Psoas muscle (tissue), 8 donors: ENCODE results near the gene ZIC2. TPM values are rescaled to one million over a fixed set of nuclear protein-coding genes. Genes with fewer than 3 reads are reported as not detected.
"Not testable (repeated sequence)": the region's sequence is repeated elsewhere in the genome, so short reads cannot be mapped to it uniquely, and the experiment has no call there.

Source experiments
- ATAC-seq, 4 donors: fragments of 200-7000 bp; cut with Tn5 transposase; one replicate each; pipeline ENCODE4 v1.9.1; 2020; ENCODE audit warnings: moderate library complexity in 3 of 4, mild to moderate bottlenecking in 2 of 4
- DNase-seq, 2 donors: peaks; one replicate each; pipeline ENCODE4 v3.0.0-alpha.2; 2020
- H3K27ac ChIP-seq: fragments of 200-600 bp; one replicate; pipeline ENCODE4 v1.8.0; 2022
- H3K27me3 ChIP-seq, 3 donors: fragments of 200-600 bp in 1 of 3; one replicate each; pipeline versions ENCODE4 v1.6.1 to v1.8.0; 2013 to 2022; ENCODE audit warnings: low read length in 2 of 3, mild to moderate bottlenecking in 2 of 3, moderate library complexity in 1 of 3; ENCODE audit not compliant: insufficient read depth in 3 of 3
- H3K36me3 ChIP-seq, 2 donors: fragments of 200-600 bp in 1 of 2; one replicate each; pipeline versions ENCODE4 v1.6.1 to v1.8.0; 2013 to 2022; ENCODE audit warnings: low read depth in 1 of 2, mild to moderate bottlenecking in 1 of 2, moderate library complexity in 1 of 2; ENCODE audit not compliant: insufficient read depth in 1 of 2
- H3K4me1 ChIP-seq: fragments of 200-600 bp; one replicate; pipeline ENCODE4 v1.8.0; 2022
- H3K4me3 ChIP-seq: fragments of 200-600 bp; one replicate; pipeline ENCODE4 v1.8.0; 2022; ENCODE audit warnings: mild to moderate bottlenecking
- H3K9me3 ChIP-seq: fragments of 200-600 bp; one replicate; pipeline ENCODE4 v1.8.0; 2022
- WGBS, 3 donors: extraction: QIAGEN DNeasy Blood & Tissue Kit; methylation state at CpG; one replicate each; pipeline versions ENCODE4 v1.1.6 to v1.1.7; 2013; 5-methylcytosine and 5-hydroxymethylcytosine counted together
- intact Hi-C, 2 donors: fragments of 100-400 bp; cut with DNase I; formaldehyde crosslinking; loops; one replicate each; pipeline versions ENCODE4 v1.11.0 to v1.14.2; 2022
- polyA plus RNA-seq, 3 donors: library from polyadenylated mRNA; stranded (reverse); fragments of 200-250 nt; gene quantifications; one replicate each; pipeline ENCODE4 v1.2.3, GENCODE V29; 2013
- total RNA-seq, 4 donors: library from RNA; stranded (reverse); fragmentation: NEBNext Ultra II Directional in 2 of 4; extraction: Animal tissue kit (Norgen Biotek cat#: 25700) in 2 of 4; gene quantifications; one replicate each; pipeline versions ENCODE4 v1.2.1 to v1.2.4, GENCODE V29; 2021 to 2023
- TF ChIP-seq, protein P1 (sequence below): fragments of 200-600 bp; IDR thresholded peaks from one replicate; pipeline ENCODE4 v1.8.0; 2022; ENCODE audit warnings: antibody characterized with exemption
- donor health status: healthy with polysubstance abuse.
- donor health status: DM: no; HTN: no; CAD: no; lungs with moderate emphysema.
- donor health status: Bipolar disorder and iron deficiency.
- donor health status: healthy.
- donor health status: DM: yes; HTN: yes; CAD: no.
- donor health status: DM: no; HTN: no; CAD: no.
- donor health status: DM: no; HTN: no; CAD: no.
- donor health status: DM: yes; HTN: yes; CAD: no.

The ZIC2 gene
- total and polyA plus RNA-seq, 7 donors = 0.01 to 0.06 TPM; not detected in 5

DNA sequence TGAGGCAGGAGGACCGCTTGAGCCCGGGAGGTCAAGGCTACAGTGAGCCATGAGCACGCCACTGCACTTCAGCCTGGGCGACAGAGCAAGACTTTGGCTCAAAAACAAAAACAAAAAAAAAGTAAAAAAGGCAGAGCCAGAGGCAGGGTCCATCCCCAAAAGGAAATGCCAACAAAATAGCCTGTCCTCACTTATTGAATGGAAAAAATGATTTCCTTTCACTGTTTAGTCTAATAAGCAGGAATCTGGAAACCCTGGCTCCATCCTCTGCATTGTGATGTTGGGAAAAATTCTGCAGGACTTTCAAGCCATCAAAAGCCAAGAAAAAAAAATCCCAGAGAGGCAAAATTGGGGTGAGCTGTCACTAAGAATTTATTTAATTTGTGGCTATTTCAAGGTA is 33.2 kb upstream of the ZIC2 start:
- WGBS, 3 donors = 73 to 76% (median 74%) methylated on average over 4 of the region's 4 CpGs
- Histone ChIP-seq H3K4me1 (no peaks in the 10 kb centered on the region), H3K27me3 (peaks cover 5 to 85% (median 12%) of the 10 kb centered on the region in 3 donors), H3K27ac (no peak overlapping the region), H3K4me3 (no peak overlapping the region), H3K9me3 (no peaks in the 10 kb centered on the region), H3K36me3 (no peaks in the 10 kb centered on the region)
- TF ChIP-seq, protein P1, sequence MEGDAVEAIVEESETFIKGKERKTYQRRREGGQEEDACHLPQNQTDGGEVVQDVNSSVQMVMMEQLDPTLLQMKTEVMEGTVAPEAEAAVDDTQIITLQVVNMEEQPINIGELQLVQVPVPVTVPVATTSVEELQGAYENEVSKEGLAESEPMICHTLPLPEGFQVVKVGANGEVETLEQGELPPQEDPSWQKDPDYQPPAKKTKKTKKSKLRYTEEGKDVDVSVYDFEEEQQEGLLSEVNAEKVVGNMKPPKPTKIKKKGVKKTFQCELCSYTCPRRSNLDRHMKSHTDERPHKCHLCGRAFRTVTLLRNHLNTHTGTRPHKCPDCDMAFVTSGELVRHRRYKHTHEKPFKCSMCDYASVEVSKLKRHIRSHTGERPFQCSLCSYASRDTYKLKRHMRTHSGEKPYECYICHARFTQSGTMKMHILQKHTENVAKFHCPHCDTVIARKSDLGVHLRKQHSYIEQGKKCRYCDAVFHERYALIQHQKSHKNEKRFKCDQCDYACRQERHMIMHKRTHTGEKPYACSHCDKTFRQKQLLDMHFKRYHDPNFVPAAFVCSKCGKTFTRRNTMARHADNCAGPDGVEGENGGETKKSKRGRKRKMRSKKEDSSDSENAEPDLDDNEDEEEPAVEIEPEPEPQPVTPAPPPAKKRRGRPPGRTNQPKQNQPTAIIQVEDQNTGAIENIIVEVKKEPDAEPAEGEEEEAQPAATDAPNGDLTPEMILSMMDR = no peak
- DNase-seq = no peak
- intact Hi-C loops = no loop called here
- no peak for ATAC-seq

DNA sequence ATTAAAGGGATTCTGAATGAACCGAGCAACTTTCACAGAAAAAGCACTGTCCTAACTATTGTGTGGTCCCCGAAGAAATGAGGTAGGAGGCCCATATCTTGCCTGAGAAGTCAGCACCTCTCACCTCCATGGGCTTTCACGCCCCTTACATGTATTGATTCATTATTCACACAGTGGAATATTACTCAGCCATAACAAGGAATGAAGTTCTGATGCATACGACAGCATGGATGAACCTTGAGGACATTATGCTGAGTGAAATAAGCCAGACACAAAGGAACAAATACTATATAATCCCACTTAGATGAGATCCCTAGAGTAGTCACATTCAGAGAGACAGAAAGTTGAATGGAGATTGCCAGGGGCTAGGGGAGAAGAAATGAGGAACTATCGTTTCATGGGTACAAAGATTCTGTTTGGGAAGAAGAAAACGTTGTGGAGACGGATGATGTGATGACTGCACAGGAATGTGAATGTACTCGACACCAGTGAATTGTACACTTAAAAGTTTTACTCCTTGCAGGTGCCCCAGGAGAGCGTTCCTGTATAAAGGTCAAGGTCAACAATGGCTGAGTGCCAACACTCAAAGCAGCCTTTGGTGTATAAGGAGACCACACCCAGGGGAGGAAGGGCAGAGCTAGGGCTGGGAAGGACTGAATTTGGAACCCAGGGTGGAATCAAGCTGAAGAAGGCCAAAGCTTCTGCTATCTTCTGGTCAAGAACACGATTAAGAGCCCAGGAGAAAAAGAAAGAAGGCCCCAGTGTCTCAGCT is 32.5 kb upstream of the ZIC2 start:
- DNase-seq (no peak), ATAC-seq (no peak)
- intact Hi-C loops = no loop called here
- Histone ChIP-seq H3K27ac (no peak overlapping the region), H3K27me3 (peaks cover 5 to 84% (median 14%) of the 10 kb centered on the region in 3 donors), H3K4me3 (no peak overlapping the region), H3K9me3 (no peaks in the 10 kb centered on the region), H3K4me1 (no peaks in the 10 kb centered on the region), H3K36me3 (no peaks in the 10 kb centered on the region)
- TF ChIP-seq, protein P1 = no peak
- 72 to 77% (median 75%) methylated on average over 10 of the region's 10 CpGs for WGBS, 3 donors

DNA sequence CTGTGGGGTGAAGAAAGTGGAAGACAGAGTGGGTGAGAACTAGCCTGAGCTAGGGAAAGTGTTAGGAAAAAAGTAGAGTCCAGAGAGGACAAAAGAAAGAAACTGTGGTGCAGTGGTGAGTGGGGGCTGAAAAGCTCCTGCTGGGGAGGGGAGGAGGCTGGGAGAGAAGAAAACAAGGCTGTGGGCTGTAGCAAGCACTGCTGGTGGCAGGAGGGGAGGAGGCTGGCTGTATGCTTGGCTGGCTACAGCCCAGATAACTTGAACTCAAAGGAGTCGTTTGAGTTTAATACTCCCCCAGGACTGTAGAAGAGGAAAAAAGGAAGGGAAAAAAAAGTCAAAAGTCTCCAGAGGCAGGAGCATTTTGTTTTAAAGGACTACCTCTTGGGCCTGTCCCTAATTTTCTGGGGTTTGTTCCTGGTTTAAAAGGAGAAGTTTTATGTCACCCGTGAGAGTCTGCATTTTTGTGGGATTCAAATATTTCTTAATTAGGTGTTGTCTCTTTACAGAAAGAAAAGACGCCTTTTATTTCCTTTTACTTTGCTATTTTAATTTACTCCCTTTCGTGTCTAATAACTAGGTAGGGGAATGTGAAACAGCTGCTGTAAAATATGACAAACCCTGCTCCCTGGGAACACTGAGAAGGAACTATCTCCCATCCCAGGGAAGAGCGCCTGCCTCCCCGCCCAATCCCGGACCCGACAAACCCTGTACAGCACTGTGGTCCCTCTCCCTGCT is 31.7 kb upstream of the ZIC2 start:
- Histone ChIP-seq H3K36me3 (no peaks in the 10 kb centered on the region), H3K4me3 (no peak overlapping the region), H3K27me3 (peaks cover 0 to 84% (median 12%) of the 10 kb centered on the region in 3 donors), H3K27ac (no peak overlapping the region), H3K9me3 (no peaks in the 10 kb centered on the region), H3K4me1 (no peaks in the 10 kb centered on the region)
- DNase-seq (no peak), ATAC-seq (no peak)
- WGBS, 3 donors = 50 to 59% (median 52%) methylated on average over 8 of the region's 8 CpGs
- intact Hi-C loops = no loop called here
- TF ChIP-seq, protein P1 = no peak

DNA sequence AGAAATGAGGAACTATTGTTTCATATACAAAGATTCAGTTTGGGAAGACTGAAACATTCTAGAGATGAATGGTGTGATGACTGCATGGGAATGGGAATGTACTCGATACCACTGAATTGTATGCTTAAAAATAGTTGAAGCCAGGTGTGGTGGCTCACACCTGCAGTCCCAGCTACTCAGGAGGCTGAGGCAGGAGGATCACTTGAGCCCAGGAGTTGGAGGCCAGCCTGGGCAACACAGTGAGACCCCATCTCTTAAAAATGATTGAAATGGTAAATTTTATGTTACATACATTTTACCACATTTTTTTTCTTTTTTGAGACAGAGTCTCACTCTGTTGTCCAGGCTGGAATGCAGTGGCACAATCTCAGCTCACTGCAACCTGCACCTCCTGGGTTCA is 29.9 kb upstream of the ZIC2 start:
- DNase-seq, H3K27ac ChIP-seq, H3K36me3 ChIP-seq, intact Hi-C loops, H3K9me3 ChIP-seq, H3K4me3 ChIP-seq, ATAC-seq, H3K4me1 ChIP-seq: not testable (repeated sequence)
- H3K27me3 ChIP-seq = peaks cover 0 to 85% (median 25%) of the 10 kb centered on the region in 3 donors
- WGBS, 3 donors = 88 to 100% (median 91%) methylated on average over 1 of the region's 1 CpG

DNA sequence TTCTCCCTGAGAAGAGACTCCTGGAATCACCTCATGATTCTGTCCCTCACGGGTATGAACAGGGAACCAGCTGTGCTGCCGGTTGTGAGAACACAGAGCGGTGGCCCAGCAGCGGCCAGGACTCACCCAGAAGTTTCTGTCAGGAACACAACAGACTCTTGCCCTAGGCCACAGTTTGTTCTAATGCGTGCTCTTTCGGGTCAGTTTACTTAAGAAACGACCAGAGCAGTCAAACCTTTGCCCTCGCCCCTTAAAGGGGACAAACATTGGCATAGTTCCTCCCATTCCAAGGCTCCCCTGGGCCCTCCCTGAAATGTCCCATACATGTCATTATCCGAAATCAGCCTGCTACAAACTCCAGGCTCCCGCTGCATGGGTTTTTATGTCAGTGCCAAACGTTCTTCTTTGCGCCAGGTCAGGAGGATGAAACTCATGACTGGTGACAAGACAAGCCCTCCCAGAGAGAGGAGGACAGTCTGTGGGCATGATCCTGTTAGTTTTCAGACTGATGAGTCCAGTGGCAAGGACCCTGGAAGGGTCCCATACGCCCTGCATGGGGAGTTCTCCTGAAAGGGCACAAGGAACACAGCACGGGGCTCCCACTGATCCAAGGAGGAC is 28.3 kb upstream of the ZIC2 start:
- 58 to 65% (median 61%) methylated on average over 14 of the region's 14 CpGs for WGBS, 3 donors
- Histone ChIP-seq H3K27me3 (peaks cover under 1 to 85% (median 35%) of the 10 kb centered on the region in 3 donors), H3K9me3 (no peaks in the 10 kb centered on the region), H3K36me3 (no peaks in the 10 kb centered on the region), H3K4me3 (no peak overlapping the region), H3K4me1 (peaks cover 17% of the 10 kb centered on the region), H3K27ac (no peak overlapping the region)
- TF ChIP-seq, protein P1 = no peak
- no peak for DNase-seq
- no peak for ATAC-seq
- intact Hi-C loops = no loop called here
